ENCODE measurements around the gene KRTAP6-2. TPM values are rescaled to one million over a fixed set of nuclear protein-coding genes. Genes with fewer than 3 reads are reported as not detected.

Gene KRTAP6-2
- total RNA-seq, 1 experiment from 2014 or later = not detected

DNA sequence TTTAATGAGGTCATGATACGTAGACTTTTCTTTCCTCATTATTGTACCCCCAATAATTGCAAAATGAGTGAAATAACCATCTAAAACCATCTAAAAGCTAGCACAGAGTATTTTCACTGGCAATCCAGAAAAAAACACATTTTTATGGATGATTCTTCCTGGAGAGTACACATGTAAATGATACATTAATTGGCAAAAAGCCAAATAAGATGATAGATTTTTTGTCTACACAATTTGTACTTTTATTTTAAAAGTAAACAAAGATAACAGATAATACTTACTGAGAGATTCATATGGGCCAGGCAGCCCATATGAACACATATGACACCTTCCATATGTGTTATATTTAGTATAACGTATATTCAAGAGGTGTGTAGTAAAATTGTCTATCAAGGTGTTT lies 35.1 kb downstream of the KRTAP6-2 start:
- H3K27ac ChIP-seq (ENCODE audit: low read length) = no peak overlapping the region
- H3K9me2 ChIP-seq (replicated peaks; ENCODE audit: insufficient read depth, low read length) = no peaks in the 10 kb centered on the region; the same call in 1 of the 2 replicates
- H3K9ac ChIP-seq (ENCODE audit: low read length) = no peak overlapping the region
- H3K4me3 ChIP-seq (ENCODE audit: low read length) = no peak overlapping the region
- no peak for DNase-seq
- no peaks in the 10 kb centered on the region for H3K36me3 ChIP-seq (ENCODE audit: insufficient read depth, low read length)
- H3K4me1 ChIP-seq (ENCODE audit: low read length) = no peaks in the 10 kb centered on the region
- no peak overlapping the region for H2AFZ ChIP-seq (ENCODE audit: low read length)
- no peaks in the 10 kb centered on the region for H3K79me2 ChIP-seq (ENCODE audit: low read length)
- H3K27me3 ChIP-seq (ENCODE audit: low read length) = no peaks in the 10 kb centered on the region
- H3K4me2 ChIP-seq (ENCODE audit: low read depth, low read length, poor library complexity, severe bottlenecking) = no peak overlapping the region
- H3K9me3 ChIP-seq (ENCODE audit: low read length) = peaks cover 14% of the 10 kb centered on the region; the same call in 1 of the 2 replicates
- no peaks in the 10 kb centered on the region for H4K20me1 ChIP-seq (ENCODE audit: insufficient read depth, low read depth, low read length)

DNA sequence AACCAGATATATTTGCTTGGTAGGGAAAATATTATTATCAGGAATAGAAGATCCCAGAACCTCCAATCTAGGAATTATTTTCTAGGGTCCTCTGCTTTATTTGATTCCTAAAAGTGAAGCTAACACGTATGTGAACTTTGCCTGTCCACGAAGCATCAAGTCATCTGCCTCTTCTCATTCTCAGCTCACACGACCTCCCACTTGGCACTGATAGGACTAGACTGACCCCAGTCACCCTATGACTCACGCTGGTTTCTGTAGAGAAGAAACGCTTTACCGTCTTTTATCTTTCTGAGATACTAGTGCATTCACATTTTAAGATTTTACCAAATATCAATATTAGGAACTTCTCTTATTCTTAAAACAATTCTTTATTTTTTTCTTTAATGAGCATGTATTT lies 35.6 kb downstream of the KRTAP6-2 start:
- no peak for DNase-seq
- Histone ChIP-seq H3K27ac (ENCODE audit: low read length) (no peak overlapping the region), H3K9me3 (ENCODE audit: low read length) (peaks cover 14% of the 10 kb centered on the region; the same call in 1 of the 2 replicates), H3K36me3 (ENCODE audit: insufficient read depth, low read length) (no peaks in the 10 kb centered on the region), H3K9ac (ENCODE audit: low read length) (no peak overlapping the region), H3K27me3 (ENCODE audit: low read length) (no peaks in the 10 kb centered on the region), H2AFZ (ENCODE audit: low read length) (no peak overlapping the region), H3K4me2 (ENCODE audit: low read depth, low read length, poor library complexity, severe bottlenecking) (no peak overlapping the region), H3K4me1 (ENCODE audit: low read length) (no peaks in the 10 kb centered on the region), H3K4me3 (ENCODE audit: low read length) (no peak overlapping the region), H3K79me2 (ENCODE audit: low read length) (no peaks in the 10 kb centered on the region), H3K9me2 (replicated peaks; ENCODE audit: insufficient read depth, low read length) (no peaks in the 10 kb centered on the region; the same call in 1 of the 2 replicates), H4K20me1 (ENCODE audit: insufficient read depth, low read depth, low read length) (no peaks in the 10 kb centered on the region)

- Histone ChIP-seq H3K4me3 (ENCODE audit: low read length) (no peak overlapping the region), H2AFZ (ENCODE audit: low read length) (no peak overlapping the region), H3K4me2 (ENCODE audit: low read depth, low read length, poor library complexity, severe bottlenecking) (no peak overlapping the region), H3K4me1 (ENCODE audit: low read length) (no peaks in the 10 kb centered on the region), H3K27ac (ENCODE audit: low read length) (no peak overlapping the region), H3K79me2 (ENCODE audit: low read length) (no peaks in the 10 kb centered on the region), H3K9me2 (replicated peaks; ENCODE audit: insufficient read depth, low read length) (no peaks in the 10 kb centered on the region), H3K36me3 (ENCODE audit: insufficient read depth, low read length) (no peaks in the 10 kb centered on the region), H3K9ac (ENCODE audit: low read length) (no peak overlapping the region), H3K27me3 (ENCODE audit: low read length) (no peaks in the 10 kb centered on the region), H4K20me1 (ENCODE audit: insufficient read depth, low read depth, low read length) (no peaks in the 10 kb centered on the region), H3K9me3 (ENCODE audit: low read length) (peaks cover 14% of the 10 kb centered on the region; the same call in 1 of the 2 replicates)
- DNase-seq = no peak
Observed at GRCh38 chr21:30561957-30562356, 36.7 kb downstream of the KRTAP6-2 start.

DNA sequence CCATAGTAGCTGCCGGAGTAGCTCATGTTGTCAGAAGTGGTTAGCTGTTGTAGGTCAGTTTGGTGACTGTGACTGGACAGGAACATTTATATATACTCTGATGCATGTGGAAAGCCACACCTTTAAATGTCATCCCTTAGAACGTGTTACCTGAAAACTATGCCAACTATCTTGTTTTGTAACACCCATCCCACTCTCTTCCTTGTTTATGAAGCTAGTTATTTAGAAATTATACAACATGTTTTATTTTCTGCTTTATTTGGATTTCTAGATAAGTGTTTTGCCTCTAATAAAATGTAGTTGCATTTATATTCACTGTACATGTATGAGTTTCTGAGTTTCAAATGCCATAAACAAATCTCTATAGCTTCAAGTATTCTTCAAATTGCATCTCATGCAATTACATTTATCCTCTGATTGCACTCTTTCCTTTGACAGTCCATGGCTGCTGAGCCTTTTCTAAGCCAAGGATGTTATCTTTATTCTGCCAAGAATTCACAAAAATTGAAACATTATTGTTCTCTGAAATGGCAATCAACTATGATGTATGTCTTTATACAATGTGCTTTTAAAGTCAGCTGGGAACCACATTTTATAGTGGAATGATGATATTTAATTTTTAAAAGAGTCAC lies 37.3 kb downstream of the KRTAP6-2 start, which contains the start of gene KRTAP19-7:
KRTAP19-7 (minus strand) TSS at position 51 of the 632 bp plus-strand sequence; CDS start at position 26, 25 bp downstream.
- H4K20me1 ChIP-seq (ENCODE audit: insufficient read depth, low read depth, low read length) = no peaks in the 10 kb centered on the region
- no peak within 1 kb of the TSS for H3K27ac ChIP-seq (ENCODE audit: low read length)
- no peak within 1 kb of the TSS for H3K9ac ChIP-seq (ENCODE audit: low read length)
- H3K36me3 ChIP-seq (ENCODE audit: insufficient read depth, low read length) = no peaks in the 10 kb centered on the region
- H3K27me3 ChIP-seq (ENCODE audit: low read length) = no peaks in the 10 kb centered on the region
- H2AFZ ChIP-seq (ENCODE audit: low read length) = no peak within 1 kb of the TSS
- H3K79me2 ChIP-seq (ENCODE audit: low read length) = no peaks in the 10 kb centered on the region
- no peaks in the 10 kb centered on the region for H3K9me2 ChIP-seq (replicated peaks; ENCODE audit: insufficient read depth, low read length)
- H3K4me2 ChIP-seq (ENCODE audit: low read depth, low read length, poor library complexity, severe bottlenecking) = no peak within 1 kb of the TSS
- H3K4me1 ChIP-seq (ENCODE audit: low read length) = no peaks in the 10 kb centered on the region
- no peak within 1 kb of the TSS for H3K4me3 ChIP-seq (ENCODE audit: low read length)
- H3K9me3 ChIP-seq (ENCODE audit: low read length) = peaks cover 14% of the 10 kb centered on the region; the same call in 1 of the 2 replicates
- DNase-seq = no peak

DNA sequence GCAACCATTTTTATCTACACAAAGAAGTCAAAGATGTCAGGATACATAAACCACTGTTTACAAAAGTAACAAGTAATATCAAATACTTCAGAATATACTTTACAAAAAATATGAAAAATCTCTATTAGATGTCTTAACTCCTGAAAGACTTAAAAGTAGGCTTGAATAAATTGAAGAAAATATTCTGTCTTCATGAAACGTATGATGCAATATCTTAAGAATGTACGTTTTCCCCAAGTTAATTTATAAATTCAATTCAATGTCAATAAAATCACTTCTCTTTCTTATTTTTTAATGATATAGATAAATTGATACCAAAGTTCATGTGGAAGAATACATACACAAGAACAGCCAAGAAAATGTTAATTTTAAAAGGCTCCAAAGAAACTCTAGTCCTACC lies 43.6 kb downstream of the KRTAP6-2 start:
- Histone ChIP-seq H3K4me1 (ENCODE audit: low read length) (no peaks in the 10 kb centered on the region), H3K4me2 (ENCODE audit: low read depth, low read length, poor library complexity, severe bottlenecking) (no peak overlapping the region)

DNA sequence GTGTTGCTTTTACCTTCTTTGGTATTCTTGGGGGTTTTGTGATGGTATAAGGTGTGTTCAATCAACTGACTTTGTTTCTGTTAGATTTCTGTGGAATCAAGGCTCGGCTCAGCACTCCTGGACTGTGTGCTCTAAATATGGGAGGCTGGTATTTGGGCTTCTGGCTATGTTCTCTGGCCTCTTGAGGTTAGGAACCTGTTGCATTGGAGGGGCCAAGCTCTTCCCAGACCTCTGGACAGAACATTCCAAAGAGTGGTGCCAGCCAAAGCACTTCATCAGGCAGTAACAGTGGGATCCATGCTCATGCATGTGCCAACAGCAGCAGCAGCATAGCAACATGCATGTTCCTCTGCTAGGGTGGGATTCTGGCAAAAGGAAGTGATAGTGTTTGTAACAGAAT lies 45.9 kb downstream of the KRTAP6-2 start:
- Histone ChIP-seq H3K27me3 (ENCODE audit: low read length) (no peaks in the 10 kb centered on the region), H3K9me3 (ENCODE audit: low read length) (peaks cover 7% of the 10 kb centered on the region; the same call in 1 of the 2 replicates), H3K4me3 (ENCODE audit: low read length) (no peak overlapping the region), H3K36me3 (ENCODE audit: insufficient read depth, low read length) (no peaks in the 10 kb centered on the region), H2AFZ (ENCODE audit: low read length) (no peak overlapping the region), H3K4me2 (ENCODE audit: low read depth, low read length, poor library complexity, severe bottlenecking) (no peak overlapping the region), H3K4me1 (ENCODE audit: low read length) (no peaks in the 10 kb centered on the region), H3K9ac (ENCODE audit: low read length) (no peak overlapping the region), H4K20me1 (ENCODE audit: insufficient read depth, low read depth, low read length) (no peaks in the 10 kb centered on the region), H3K9me2 (replicated peaks; ENCODE audit: insufficient read depth, low read length) (no peaks in the 10 kb centered on the region), H3K27ac (ENCODE audit: low read length) (no peak overlapping the region), H3K79me2 (ENCODE audit: low read length) (no peaks in the 10 kb centered on the region)
- DNase-seq = no peak

More for the DNA sequence above, 43.6 kb downstream of the KRTAP6-2 start:
- Histone ChIP-seq H3K27me3 (ENCODE audit: low read length) (no peaks in the 10 kb centered on the region), H3K9me2 (replicated peaks; ENCODE audit: insufficient read depth, low read length) (no peaks in the 10 kb centered on the region), H3K9ac (ENCODE audit: low read length) (no peak overlapping the region), H2AFZ (ENCODE audit: low read length) (no peak overlapping the region), H3K9me3 (ENCODE audit: low read length) (peaks cover 11% of the 10 kb centered on the region; the same call in 1 of the 2 replicates), H3K79me2 (ENCODE audit: low read length) (no peaks in the 10 kb centered on the region), H3K4me3 (ENCODE audit: low read length) (no peak overlapping the region), H3K36me3 (ENCODE audit: insufficient read depth, low read length) (no peaks in the 10 kb centered on the region), H4K20me1 (ENCODE audit: insufficient read depth, low read depth, low read length) (no peaks in the 10 kb centered on the region), H3K27ac (ENCODE audit: low read length) (no peak overlapping the region)
- DNase-seq = no peak

Small RNAs within 50 kb of the gene (small RNA-seq; reads per million reads assigned to genes)
- gene KRTAP20-1 (not detected), gene KRTAP20-3 (not detected), gene KRTAP20-4 (not detected), gene KRTAP22-1 (not detected), gene KRTAP22-2 (not detected)

Other genes starting within 250 kb of the KRTAP6-2 start
- gene KRTAP13-2, start 226.6 kb downstream of the KRTAP6-2 start, total RNA-seq (2014; rRNA removed; shearing (Covaris generic); ENCODE audit: low replicate concordance) = not detected in 2 replicates
- gene KRTAP13-1, start 202.9 kb downstream of the KRTAP6-2 start, total RNA-seq (2014; rRNA removed; shearing (Covaris generic); ENCODE audit: low replicate concordance) = not detected in 2 replicates
- gene KRTAP13-3, start 173.0 kb downstream of the KRTAP6-2 start, total RNA-seq (2014; rRNA removed; shearing (Covaris generic); ENCODE audit: low replicate concordance) = not detected in 2 replicates
- gene KRTAP13-4, start 168.7 kb downstream of the KRTAP6-2 start, total RNA-seq (2014; rRNA removed; shearing (Covaris generic); ENCODE audit: low replicate concordance) = not detected in 2 replicates
- gene KRTAP15-1, start 158.6 kb downstream of the KRTAP6-2 start, total RNA-seq (2014; rRNA removed; shearing (Covaris generic); ENCODE audit: low replicate concordance) = not detected in 2 replicates
- not detected in 2 replicates for gene KRTAP19-1, start 118.5 kb downstream of the KRTAP6-2 start, total RNA-seq (2014; rRNA removed; shearing (Covaris generic); ENCODE audit: low replicate concordance)
- gene KRTAP19-2, start 111.5 kb downstream of the KRTAP6-2 start, total RNA-seq (2014; rRNA removed; shearing (Covaris generic); ENCODE audit: low replicate concordance) = not detected in 2 replicates
- not detected in 2 replicates for gene KRTAP19-3, start 106.9 kb downstream of the KRTAP6-2 start, total RNA-seq (2014; rRNA removed; shearing (Covaris generic); ENCODE audit: low replicate concordance)
- not detected in 2 replicates for gene KRTAP19-4, start 101.7 kb downstream of the KRTAP6-2 start, total RNA-seq (2014; rRNA removed; shearing (Covaris generic); ENCODE audit: low replicate concordance)
- not detected in 2 replicates for gene KRTAP19-5, start 96.8 kb downstream of the KRTAP6-2 start, total RNA-seq (2014; rRNA removed; shearing (Covaris generic); ENCODE audit: low replicate concordance)
- not detected in 2 replicates for gene KRTAP19-6, start 57.0 kb downstream of the KRTAP6-2 start, total RNA-seq (2014; rRNA removed; shearing (Covaris generic); ENCODE audit: low replicate concordance)
- not detected in 2 replicates for gene KRTAP19-7, start 37.6 kb downstream of the KRTAP6-2 start, total RNA-seq (2014; rRNA removed; shearing (Covaris generic); ENCODE audit: low replicate concordance)
- not detected in 2 replicates for gene KRTAP22-2, start 8.5 kb downstream of the KRTAP6-2 start, total RNA-seq (2014; rRNA removed; shearing (Covaris generic); ENCODE audit: low replicate concordance)
- not detected in 2 replicates for gene KRTAP6-3, start 6.5 kb downstream of the KRTAP6-2 start, total RNA-seq (2014; rRNA removed; shearing (Covaris generic); ENCODE audit: low replicate concordance)
- gene KRTAP22-1, start 2.2 kb upstream of the KRTAP6-2 start, total RNA-seq (2014; rRNA removed; shearing (Covaris generic); ENCODE audit: low replicate concordance) = not detected in 2 replicates
- not detected in 2 replicates for gene KRTAP6-1, start 15.0 kb upstream of the KRTAP6-2 start, total RNA-seq (2014; rRNA removed; shearing (Covaris generic); ENCODE audit: low replicate concordance)
- gene KRTAP20-1, start 17.5 kb upstream of the KRTAP6-2 start, total RNA-seq (2014; rRNA removed; shearing (Covaris generic); ENCODE audit: low replicate concordance) = not detected in 2 replicates
- not detected in 2 replicates for gene KRTAP20-4, start 21.7 kb upstream of the KRTAP6-2 start, total RNA-seq (2014; rRNA removed; shearing (Covaris generic); ENCODE audit: low replicate concordance)
- gene KRTAP20-2, start 36.3 kb upstream of the KRTAP6-2 start, total RNA-seq (2014; rRNA removed; shearing (Covaris generic); ENCODE audit: low replicate concordance) = not detected in 2 replicates
- not detected in 2 replicates for gene KRTAP20-3, start 44.0 kb upstream of the KRTAP6-2 start, total RNA-seq (2014; rRNA removed; shearing (Covaris generic); ENCODE audit: low replicate concordance)
- gene KRTAP21-3, start 119.9 kb upstream of the KRTAP6-2 start, total RNA-seq (2014; rRNA removed; shearing (Covaris generic); ENCODE audit: low replicate concordance) = not detected in 2 replicates
- gene KRTAP21-2, start 148.4 kb upstream of the KRTAP6-2 start, total RNA-seq (2014; rRNA removed; shearing (Covaris generic); ENCODE audit: low replicate concordance) = not detected in 2 replicates
- gene KRTAP21-1, start 156.5 kb upstream of the KRTAP6-2 start, total RNA-seq (2014; rRNA removed; shearing (Covaris generic); ENCODE audit: low replicate concordance) = not detected in 2 replicates
- gene KRTAP8-1, start 214.4 kb upstream of the KRTAP6-2 start, total RNA-seq (2014; rRNA removed; shearing (Covaris generic); ENCODE audit: low replicate concordance) = not detected in 2 replicates
- not detected in 2 replicates for gene KRTAP7-1, start 230.9 kb upstream of the KRTAP6-2 start, total RNA-seq (2014; rRNA removed; shearing (Covaris generic); ENCODE audit: low replicate concordance)